Stimulated activated CD8-positive, alpha-beta memory T cell treated with anti-CD3 and anti-CD28 coated beads, Interleukin-15, amount 100 ng/mL, for 24 hours (primary cell): Measurements from ENCODE around the gene UNC13D.
"Not testable (repeated sequence)": the region's sequence is repeated elsewhere in the genome, so short reads cannot be mapped to it uniquely, and the experiment has no call there.

ENCODE experiments used
- DNase-seq: peaks from one replicate; pipeline ENCODE4 v3.0.0-alpha.2; 2020; ENCODE audit warnings: low read depth

UNC13D gene

GRCh38 chr17:75874323-75875181, 30.3 kb upstream of the UNC13D start:
- no peak for DNase-seq

- no peak for DNase-seq
Observed at GRCh38 chr17:75873587-75874322, 29.6 kb upstream of the UNC13D start.

- DNase-seq: no peak
Observed at GRCh38 chr17:75872434-75873351, 28.5 kb upstream of the UNC13D start.

GRCh38 chr17:75870228-75870627, 26.0 kb upstream of the UNC13D start:
- not testable (repeated sequence) for DNase-seq

- DNase-seq: no peak
Observed at GRCh38 chr17:75869282-75870141, 25.3 kb upstream of the UNC13D start.

GRCh38 chr17:75868730-75869281, 24.6 kb upstream of the UNC13D start:
- DNase-seq: not testable (repeated sequence)

GRCh38 chr17:75865404-75866188, 21.4 kb upstream of the UNC13D start:
- DNase-seq: not testable (repeated sequence)

- DNase-seq: not testable (repeated sequence)
Observed at GRCh38 chr17:75864887-75865286, 20.7 kb upstream of the UNC13D start.

- DNase-seq: no peak
Observed at GRCh38 chr17:75864448-75864871, 20.3 kb upstream of the UNC13D start.

GRCh38 chr17:75861927-75862317, 17.7 kb upstream of the UNC13D start:
- DNase-seq: no peak

GRCh38 chr17:75859358-75859757, 15.2 kb upstream of the UNC13D start:
- DNase-seq: not testable (repeated sequence)

GRCh38 chr17:75856062-75856756, 12.0 kb upstream of the UNC13D start:
- no peak for DNase-seq

- DNase-seq: peak; percentile 77
Observed at GRCh38 chr17:75855310-75856061, 11.3 kb upstream of the UNC13D start, which contains the start of gene WBP2. Gene WBP2 (minus strand): TSS chr17:75855335. CDS start chr17:75855297, 38 bp downstream.

GRCh38 chr17:75854881-75855309, 10.7 kb upstream of the UNC13D start:
- DNase-seq: no peak

GRCh38 chr17:75854101-75854748, 10.0 kb upstream of the UNC13D start:
- DNase-seq: no peak

GRCh38 chr17:75853433-75853832, 9.2 kb upstream of the UNC13D start:
- no peak for DNase-seq

- not testable (repeated sequence) for DNase-seq
Observed at GRCh38 chr17:75851693-75851991, 7.4 kb upstream of the UNC13D start.
